ENCODE data around the gene ETF1.
"Not testable (repeated sequence)": the region's sequence is repeated elsewhere in the genome, so short reads cannot be mapped to it uniquely, and the experiment has no call there.

Gene ETF1

DNA sequence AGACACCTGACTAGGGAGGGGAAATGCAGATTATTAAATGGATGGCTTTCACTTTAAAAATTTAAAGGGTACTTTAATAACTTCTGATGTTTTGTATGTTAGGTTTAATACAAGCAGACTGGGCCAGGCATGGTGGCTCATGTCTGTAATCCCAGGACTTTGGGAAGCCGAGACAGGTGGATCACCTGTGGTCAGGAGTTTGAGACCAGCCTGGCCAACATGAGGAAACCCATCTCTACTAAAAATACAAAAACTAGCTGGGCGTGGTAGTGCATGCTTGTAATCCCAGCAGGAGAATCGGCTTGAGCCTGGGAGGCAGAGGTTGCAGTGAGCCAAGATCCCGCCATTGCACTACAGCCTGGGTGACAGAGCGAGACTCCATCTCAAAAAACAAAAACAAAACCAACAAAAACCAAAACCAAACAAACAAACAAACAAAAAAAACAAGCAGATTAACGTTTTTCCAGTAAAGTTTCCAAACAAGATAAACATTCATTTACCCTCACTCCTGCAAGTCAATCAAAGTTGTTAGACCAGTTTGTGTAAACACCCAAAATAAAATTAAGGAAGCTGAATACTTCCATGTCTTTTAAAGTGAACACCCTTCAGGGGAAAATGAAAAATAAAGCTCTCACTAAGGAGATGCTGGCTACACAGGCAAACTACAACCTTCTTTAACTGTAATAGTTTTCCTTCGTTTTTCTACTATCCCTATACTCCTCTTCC lies 14.1 kb downstream of the ETF1 start:
- DNase-seq (ENCODE audit: low spot score), result no peak

DNA sequence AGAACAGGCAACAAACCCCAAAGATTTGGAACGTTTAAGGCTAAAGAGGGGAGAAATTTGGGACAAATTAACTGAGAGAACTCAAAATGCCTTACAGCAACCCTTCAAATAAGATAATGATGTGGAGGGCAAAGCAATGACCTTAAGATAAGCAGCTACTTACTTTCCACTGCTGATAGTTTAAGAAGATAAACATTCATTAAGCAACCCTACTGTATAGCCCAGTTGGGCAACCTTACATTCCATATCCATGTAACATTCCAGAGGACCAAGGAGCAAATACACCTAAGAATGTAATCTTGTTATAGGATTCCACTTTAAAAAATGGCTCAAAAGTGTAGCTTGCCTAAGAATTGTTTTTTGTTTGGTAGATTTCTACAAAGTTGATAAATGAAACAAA lies 14.8 kb downstream of the ETF1 start:
- no peak for DNase-seq (ENCODE audit: low spot score)

DNA sequence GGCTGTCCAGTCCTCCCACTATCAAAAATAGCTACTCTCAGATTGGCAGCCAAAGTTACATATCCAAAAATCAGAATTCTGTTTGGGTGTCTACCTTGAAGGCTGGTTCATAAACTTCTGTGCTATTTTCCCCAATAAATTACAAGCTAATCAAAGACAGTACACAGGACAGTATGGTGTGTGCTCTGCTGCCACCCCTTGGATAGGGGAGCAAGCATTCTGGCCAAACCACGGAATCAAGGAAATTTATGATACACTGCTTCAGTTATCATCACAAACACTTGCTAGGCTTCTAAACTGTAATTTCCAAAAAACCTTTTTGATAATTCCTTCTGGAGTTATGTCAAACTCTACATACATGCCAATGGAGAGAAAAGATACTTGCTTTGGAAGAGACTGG lies 15.9 kb downstream of the ETF1 start:
- DNase-seq (ENCODE audit: low spot score), result no peak

DNA sequence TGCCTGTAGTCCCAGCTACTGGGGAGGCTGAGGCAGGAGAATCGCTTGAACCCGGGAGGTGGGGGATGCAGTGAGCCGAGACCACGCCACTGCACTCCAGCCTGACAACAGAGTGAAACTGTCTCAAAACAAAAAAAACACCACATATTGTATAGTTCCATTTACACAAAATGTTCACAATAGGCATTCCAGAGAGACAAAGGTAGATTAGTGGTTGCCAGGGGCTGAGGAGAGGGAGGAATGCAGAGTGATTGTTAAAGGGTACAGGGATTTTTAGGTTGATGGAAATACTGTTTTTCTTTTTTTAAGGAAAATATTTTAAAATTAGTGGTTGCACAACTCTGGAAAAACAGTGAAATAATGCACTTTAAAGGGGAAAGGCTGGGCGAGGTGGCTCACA lies 19.6 kb downstream of the ETF1 start:
- no peak for DNase-seq (ENCODE audit: low spot score)

DNA sequence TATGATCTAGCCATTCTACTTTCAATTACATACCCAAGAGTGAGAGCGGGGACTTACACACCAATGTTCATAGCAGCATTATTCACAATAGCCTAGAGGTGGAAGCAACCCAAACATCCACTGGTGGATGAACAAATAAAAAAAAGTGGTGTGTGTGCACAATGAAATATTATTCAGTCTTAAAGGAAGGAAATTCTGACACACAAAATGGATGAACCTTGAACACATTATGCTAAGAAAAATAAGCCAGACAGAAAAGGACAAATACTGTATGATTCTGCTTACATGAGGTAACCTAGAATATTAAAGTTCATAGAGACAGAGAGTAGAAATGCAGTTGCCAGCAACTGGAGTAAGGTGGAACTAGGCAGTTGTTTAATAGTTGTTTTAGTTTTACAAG lies 22.1 kb downstream of the ETF1 start:
- no peak for DNase-seq (ENCODE audit: low spot score)

- DNase-seq (ENCODE audit: low spot score), result no peak
Observed at GRCh38 chr5:138517437-138517836, 25.6 kb downstream of the ETF1 start.

- DNase-seq (ENCODE audit: low spot score), result no peak
Observed at GRCh38 chr5:138515556-138516245, 27.3 kb downstream of the ETF1 start.

GRCh38 chr5:138514021-138514420 lies 29.0 kb downstream of the ETF1 start:
- DNase-seq (ENCODE audit: low spot score), result no peak

- DNase-seq (ENCODE audit: low spot score), result no peak
Observed at GRCh38 chr5:138508958-138509357, 34.1 kb downstream of the ETF1 start.

GRCh38 chr5:138507485-138507884 lies 35.6 kb downstream of the ETF1 start:
- DNase-seq (ENCODE audit: low spot score), result not testable (repeated sequence)

DNA sequence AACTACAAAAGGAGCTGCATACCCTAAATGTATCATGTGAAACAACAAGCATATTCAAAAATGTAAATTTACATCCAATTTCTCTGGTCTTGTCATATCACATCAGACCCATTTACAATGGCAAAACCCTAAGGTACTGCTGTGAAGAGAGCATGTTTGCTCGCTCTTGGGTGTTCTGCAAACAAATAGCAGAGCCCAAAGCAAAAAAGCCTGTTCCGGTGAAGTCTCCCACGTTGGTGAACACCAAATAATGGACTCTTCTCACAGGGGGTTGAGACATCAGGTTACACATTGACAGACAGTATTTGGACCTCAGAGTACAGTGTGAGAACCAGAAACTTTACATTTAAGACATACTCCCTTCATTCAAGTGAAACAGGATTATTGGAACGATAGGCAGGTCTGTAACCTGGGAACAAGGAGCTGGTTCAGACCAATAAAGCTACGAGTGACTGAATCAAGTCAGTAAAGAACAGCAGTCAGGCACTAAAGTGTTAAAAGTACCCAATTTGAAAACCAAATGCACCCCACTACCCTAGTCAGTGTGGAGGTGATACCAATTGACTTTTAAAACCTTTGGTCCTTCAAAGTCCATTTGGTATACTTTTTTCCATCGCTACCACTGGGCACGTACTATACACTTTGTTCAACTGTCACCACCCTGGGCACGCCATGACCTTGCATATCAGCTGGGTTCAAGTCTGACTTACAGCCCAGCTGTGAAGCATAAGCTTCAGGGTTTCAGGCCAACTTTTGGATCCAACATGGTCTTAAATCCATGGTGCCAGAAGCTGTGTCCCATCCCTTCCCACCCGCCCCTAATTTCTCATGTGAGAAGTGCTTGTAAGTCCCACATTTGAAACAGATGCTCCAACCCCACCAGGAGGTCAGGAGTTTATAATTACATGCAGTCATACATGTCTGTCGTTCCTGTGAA lies 36.4 kb downstream of the ETF1 start:
- no peak for DNase-seq (ENCODE audit: low spot score)

DNA sequence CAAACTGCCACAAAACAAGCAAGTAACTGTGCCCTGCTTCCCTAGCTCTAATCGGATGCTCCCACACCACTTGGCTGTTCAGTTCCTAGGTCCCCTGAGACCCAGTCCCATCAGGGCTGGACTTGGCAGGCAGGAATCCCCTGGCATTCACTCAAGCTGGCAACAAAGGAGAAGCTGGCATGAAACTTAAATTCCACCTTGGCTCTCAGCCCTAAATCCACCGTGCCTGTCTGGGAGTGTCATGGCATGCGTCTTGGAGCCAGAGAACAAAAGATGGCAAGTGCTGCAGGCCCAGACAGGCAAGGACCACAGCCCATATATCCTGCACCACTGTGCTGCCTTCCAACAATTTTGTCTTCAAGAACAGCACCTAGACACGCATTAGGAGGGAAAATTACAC lies 38.2 kb downstream of the ETF1 start:
- no peak for DNase-seq (ENCODE audit: low spot score)

- DNase-seq (ENCODE audit: low spot score), result peak; percentile 78
Observed at GRCh38 chr5:138503487-138504270, 39.4 kb downstream of the ETF1 start.

DNA sequence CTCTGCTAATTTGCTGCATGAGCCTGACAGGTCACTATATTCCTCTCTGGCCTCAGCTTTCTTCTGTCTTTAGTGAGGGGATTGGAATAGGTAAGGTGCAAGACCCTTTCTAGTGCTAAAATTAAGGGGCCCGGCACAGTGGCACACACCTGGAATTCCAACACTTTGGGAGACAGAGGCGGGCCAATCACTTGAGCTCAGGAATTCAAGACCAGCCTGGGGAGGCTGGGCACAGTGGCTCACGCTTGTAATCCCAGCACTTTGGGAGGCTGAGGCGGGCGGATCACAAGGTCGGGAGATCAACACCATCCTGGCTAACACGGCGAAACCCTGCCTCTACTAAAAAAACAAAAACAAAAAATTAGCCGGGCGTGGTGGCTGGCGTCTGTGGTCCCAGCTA lies 40.5 kb downstream of the ETF1 start:
- DNase-seq (ENCODE audit: low spot score), result no peak

DNA sequence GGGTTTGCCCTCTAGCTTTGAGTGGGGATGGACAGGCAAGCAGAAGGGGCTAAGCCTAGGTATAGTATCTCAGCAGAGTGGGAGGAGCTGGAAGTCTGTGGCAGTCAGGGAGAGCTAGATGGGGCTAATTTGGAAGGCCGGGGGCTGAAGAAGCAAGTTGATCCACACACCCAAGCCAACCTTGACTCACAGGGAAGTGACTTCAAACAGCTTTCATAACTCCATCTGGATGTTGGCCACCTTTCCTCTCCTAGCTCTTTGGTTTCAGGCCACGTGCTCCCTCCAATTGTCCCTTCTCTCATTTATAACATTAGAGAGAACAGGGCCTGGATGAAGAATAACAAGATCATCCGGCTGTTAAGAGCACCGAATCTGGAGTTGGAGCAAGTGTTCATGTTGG lies 40.9 kb downstream of the ETF1 start:
- DNase-seq (ENCODE audit: low spot score), result no peak

DNA sequence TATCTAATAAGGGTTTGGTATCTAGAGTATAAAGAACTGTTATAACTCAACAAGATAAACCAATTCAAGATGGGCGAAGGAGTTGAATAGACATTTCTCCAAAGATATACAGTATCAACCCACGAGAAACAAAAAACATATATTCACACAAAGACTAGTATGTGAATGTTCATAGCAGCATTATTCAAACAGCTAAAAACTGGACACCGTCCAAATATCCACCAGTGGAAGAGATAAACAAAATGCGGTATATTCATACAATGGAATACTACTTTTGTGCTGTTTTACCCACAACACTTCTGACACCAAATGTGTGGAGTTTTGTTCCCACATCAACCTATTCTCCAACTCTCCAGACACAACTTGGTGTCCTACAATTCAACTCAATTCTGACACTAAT lies 44.7 kb downstream of the ETF1 start:
- no peak for DNase-seq (ENCODE audit: low spot score)

DNA sequence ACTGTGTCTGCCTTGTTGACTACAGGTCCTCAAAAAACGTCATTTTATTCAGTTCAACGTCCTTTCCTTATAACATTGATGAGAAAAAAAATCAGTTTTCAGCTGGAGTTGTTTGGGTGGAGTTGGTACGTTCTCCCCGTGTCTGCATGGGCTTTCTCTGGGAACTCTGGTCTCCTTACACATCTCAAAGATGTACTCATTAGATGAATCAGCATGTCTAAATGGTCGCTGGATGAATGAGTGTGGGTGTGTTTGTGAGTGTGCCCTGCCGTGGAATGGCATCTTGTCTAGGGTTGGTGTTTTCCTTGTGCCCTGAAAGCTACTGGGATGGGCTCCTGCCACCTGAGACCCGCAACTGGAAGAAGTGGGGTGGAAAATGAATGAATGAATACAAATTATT lies 47.7 kb downstream of the ETF1 start:
- no peak for DNase-seq (ENCODE audit: low spot score)

GRCh38 chr5:138492560-138493045 lies 50.4 kb downstream of the ETF1 start:
- DNase-seq (ENCODE audit: low spot score), result no peak

DNA sequence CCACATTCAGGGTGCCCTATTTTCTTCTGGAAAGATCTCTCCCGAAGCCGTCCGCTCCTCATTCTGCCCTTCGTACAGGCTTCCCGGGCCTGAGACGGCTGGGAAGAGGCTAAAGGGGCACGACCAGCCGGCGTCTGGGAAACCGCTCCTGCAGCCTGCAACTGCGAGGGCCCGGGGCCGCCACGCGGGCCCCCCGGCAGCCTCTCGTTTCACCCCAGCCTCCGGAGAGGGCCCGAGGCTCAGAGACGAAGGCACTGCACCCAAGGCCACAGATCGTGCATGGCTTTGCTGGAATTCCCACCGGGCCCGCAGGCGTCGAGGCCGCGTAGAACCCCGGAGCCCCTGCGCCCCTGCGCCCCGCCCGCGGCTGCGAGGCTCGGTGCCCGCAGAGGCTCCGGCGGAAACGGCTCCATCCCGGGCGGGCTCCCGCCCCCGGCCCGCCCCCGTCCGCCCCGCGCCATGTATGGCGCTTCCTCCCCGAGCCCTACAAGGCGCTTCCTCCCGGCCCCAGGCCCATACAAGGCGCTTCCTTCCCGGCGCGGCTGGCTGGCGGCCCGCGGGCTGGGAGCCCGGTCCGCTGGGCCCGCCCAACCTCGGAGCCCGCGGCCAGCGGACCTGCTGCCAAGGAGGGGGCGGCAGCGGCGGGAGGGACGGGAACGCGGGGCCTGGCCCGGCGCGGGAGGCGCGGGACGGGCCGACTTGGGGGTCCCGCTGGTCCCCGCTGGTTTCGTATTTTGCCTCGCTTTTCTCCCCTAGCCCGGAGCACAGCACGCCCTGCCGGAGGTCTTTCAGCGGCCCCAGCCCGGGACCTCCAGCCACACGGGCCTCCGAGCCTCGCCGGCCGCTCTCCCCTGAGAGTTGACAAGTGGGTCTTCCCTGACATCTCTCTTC lies 51.1 kb downstream of the ETF1 start:
- DNase-seq (ENCODE audit: low spot score), result peak; percentile 90

- DNase-seq (ENCODE audit: low spot score), result no peak
Observed at GRCh38 chr5:138491284-138491648, 51.8 kb downstream of the ETF1 start.

Measured in hepatic stellate cell (primary cell).